GM19397 (cell line): ENCODE data around the gene CCNQ.

Source experiments
- ATAC-seq: cut with Tn5 transposase; IDR thresholded peaks from one replicate; pipeline ENCODE4 v1.9.1; 2021; ENCODE audit warnings: mild to moderate bottlenecking, moderate library complexity; ENCODE audit not compliant: unreplicated experiment

Gene CCNQ

GRCh38 chrX:153578200-153578835 is 20.6 kb downstream of the CCNQ start:
- no peak for ATAC-seq

DNA sequence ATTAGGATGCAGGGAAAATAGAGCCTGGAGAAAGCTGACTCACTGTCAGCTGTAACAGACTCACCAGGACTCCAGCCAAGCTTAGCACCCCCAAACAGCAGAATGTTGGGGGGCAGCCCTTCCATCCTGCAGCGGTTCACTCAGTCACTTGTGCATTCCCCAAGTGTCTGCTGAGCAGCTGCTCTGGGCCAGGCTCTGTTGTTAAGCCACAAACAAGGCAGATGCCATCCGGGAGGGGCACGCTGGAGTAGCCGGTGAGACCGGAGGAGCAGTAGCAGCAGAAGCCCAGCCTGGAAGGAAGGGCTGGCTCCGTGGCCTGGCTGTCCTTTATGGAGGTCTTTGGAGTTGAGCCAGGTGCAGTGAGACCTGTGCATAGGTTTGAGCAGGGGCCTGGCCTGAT is 22.0 kb downstream of the CCNQ start:
- ATAC-seq = no peak

- no peak for ATAC-seq
Measured at GRCh38 chrX:153576239-153576870, 22.6 kb downstream of the CCNQ start.

DNA sequence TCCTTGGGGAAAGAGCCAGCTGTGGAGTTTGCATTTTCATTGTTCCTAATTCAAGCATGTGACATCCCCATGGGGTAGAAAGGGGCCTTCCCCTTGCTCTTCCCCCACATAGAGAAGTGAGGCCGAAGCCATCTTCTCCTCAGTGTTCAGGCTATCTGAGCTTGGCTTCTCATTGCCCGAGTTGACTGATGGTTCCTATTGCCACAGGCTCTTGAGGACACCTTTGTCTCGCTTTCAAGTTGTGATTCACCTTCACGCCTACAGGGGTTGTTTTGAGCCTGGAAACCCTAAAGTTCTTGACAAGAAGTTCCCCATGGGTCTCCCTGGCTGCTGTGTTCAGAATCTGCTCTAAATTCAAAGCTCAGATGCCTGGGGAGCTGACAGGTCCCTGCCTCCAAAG is 25.0 kb downstream of the CCNQ start:
- ATAC-seq = no peak

- ATAC-seq = no peak
Measured at GRCh38 chrX:153572601-153573000, 26.3 kb downstream of the CCNQ start.

GRCh38 chrX:153571534-153571908 is 27.4 kb downstream of the CCNQ start:
- ATAC-seq = no peak

- ATAC-seq = no peak
Measured at GRCh38 chrX:153569475-153569874, 29.5 kb downstream of the CCNQ start.

GRCh38 chrX:153568451-153569011 is 30.4 kb downstream of the CCNQ start:
- no peak for ATAC-seq

- no peak for ATAC-seq
Measured at GRCh38 chrX:153565996-153566580, 32.9 kb downstream of the CCNQ start.

- no peak for ATAC-seq
Measured at GRCh38 chrX:153564047-153564606, 34.8 kb downstream of the CCNQ start.

GRCh38 chrX:153562546-153562945 is 36.4 kb downstream of the CCNQ start:
- no peak for ATAC-seq

DNA sequence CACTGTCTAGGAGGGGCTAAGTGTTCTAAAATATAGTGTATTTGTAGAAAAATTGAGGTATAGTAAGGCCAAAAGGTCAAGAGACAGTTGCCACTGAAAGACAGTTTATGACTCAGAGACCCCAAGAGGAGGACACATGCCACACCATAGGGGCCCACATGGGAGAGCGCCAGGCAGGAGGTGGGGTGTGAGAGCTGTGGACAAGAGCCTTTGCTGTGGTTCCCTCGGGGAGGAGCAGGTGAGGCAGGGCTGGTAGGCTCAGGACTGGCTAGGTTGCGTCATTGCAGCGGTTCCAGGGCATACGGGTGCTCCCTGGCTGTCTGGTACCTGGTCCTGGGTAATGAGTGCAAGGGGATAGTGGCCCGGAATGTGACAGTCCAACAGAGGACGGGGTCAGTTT is 37.6 kb downstream of the CCNQ start:
- no peak for ATAC-seq

- no peak for ATAC-seq
Measured at GRCh38 chrX:153560466-153560865, 38.5 kb downstream of the CCNQ start.

DNA sequence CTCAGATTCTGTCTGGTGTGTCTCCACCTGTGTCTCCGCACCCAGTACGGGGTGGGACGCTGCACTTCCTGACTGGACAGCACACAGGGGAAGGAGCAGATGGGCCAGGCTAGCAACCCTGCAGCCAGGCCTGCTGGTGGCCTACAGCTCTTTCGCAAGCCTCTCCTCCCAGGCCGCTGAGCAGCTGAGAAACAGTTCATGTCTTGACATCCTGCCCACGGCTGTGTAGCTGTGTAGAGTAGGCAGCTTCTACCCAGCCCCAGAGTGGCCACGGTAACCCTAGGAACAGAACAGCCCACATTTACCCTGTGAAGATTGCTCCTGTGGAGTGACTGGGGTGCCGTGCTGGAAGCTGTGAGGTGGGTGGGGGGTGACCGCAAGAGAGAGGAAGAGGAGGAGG is 38.9 kb downstream of the CCNQ start:
- no peak for ATAC-seq

DNA sequence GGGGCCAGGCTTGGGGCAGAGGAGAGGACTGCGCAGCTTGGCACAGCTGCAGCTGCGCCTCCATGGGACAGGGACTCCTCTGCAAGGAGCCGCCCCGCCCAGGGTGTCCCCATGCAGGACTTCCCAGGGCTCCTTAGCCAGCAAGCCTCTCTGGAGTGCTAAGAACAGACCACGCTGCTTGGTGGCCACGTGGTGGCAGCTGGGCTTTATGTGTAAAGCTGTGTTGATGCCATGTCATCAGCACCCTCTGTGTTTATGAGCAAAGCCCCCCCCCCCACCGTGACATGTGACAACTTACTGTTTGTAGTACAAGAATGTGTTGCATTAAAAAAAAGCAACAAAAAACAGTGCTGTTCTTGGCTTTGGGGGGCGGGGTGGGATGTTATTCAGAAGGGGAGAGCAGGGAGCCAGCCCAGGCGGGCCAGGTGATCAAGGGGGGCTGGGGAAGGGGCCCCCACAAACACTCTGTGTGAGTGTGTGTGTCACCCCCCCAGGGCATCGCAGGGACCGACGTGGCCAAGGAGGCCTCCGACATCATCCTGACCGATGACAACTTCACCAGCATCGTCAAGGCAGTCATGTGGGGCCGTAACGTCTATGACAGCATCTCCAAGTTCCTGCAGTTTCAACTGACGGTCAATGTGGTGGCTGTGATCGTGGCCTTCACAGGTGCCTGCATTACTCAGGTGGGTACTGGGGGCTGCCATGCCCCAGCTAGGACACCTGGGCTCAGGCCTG is 41.2 kb downstream of the CCNQ start:
- ATAC-seq = no peak

- ATAC-seq = no peak
Measured at GRCh38 chrX:153556767-153557166, 42.2 kb downstream of the CCNQ start.

- no peak for ATAC-seq
Measured at GRCh38 chrX:153554519-153555167, 44.3 kb downstream of the CCNQ start.

DNA sequence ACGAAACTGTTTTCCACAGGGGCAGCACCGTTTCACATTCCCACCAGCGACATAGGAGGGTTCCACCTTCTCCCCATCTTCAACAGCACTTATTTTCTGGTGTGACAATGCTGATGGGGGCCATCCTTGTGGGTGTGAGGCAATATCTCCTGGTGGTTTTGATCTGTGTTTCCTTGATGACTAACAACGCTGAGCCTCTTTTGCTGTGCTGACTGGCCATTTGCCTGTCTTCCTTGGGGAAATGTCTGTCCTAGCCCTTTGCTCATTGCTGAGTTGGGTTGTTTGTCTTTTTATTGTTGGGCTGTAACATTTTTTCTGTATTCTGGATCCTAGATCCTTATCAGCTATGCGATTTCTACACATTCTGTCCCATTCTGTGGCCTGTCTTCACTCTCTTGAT is 47.8 kb downstream of the CCNQ start:
- ATAC-seq = no peak

GRCh38 chrX:153549807-153550206 is 49.1 kb downstream of the CCNQ start:
- no peak for ATAC-seq

DNA sequence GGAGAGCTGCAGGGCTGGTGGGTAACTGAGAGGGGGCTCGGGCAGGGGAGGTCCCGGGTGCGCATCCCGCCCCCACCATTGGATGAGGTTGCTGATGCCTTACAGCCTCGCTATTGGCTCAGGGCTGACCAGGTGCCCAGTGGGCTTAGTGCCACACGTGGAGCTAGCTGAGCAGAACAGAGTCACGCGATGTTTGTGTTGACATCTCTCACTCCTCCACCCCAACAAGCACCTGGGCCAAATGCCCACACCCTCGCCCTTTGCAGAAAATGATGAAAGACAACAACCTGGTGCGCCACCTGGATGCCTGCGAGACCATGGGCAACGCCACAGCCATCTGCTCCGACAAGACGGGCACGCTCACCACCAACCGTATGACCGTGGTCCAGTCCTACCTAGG is 49.7 kb downstream of the CCNQ start:
- ATAC-seq = no peak

DNA sequence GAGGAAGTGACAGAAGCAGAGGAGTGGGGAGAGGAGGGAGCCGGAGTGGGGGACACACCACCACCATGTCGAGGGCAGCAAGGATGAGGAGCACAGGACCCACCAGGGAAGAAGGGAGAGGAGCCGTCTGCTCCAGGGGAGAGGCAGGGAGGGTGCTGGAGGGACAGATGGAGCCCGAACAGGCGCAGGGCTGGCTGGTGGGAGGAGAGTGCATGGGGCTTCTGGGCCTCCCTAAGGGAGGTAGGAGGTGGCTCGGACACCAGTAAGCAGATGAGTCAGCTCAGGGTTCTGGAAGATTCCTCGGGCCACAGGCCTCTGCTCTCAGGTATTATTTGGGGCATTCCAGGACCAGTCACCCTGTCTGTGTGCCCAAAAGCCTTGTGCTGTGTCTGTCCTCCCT is 51.7 kb downstream of the CCNQ start:
- ATAC-seq = no peak
